Lower lobe of right lung (tissue), 2 donors: ENCODE data around the gene ZNF462. TPM values are rescaled to one million over a fixed set of nuclear protein-coding genes. Genes with fewer than 3 reads are reported as not detected.

Experiments used
- ATAC-seq, 2 donors: fragments of 200-7000 bp; cut with Tn5 transposase; one replicate each; pipeline ENCODE4 v1.9.1; 2020 to 2022; ENCODE audit warnings: mild to moderate bottlenecking in 2 of 2, moderate library complexity in 2 of 2
- DNase-seq: peaks from one replicate; pipeline ENCODE4 v3.0.0-alpha.2; 2020
- H3K27ac ChIP-seq: fragments of 200-600 bp; one replicate; pipeline ENCODE4 v1.8.0; 2022
- H3K27me3 ChIP-seq: fragments of 200-600 bp; one replicate; pipeline ENCODE4 v1.8.0; 2022; ENCODE audit warnings: low read depth
- H3K36me3 ChIP-seq: fragments of 200-600 bp; one replicate; pipeline ENCODE4 v1.8.0; 2022; ENCODE audit warnings: mild to moderate bottlenecking
- H3K4me1 ChIP-seq: fragments of 200-600 bp; one replicate; pipeline ENCODE4 v1.8.0; 2022
- H3K4me3 ChIP-seq: fragments of 200-600 bp; one replicate; pipeline ENCODE4 v1.8.0; 2022; ENCODE audit warnings: mild to moderate bottlenecking
- H3K9me3 ChIP-seq: fragments of 200-600 bp; one replicate; pipeline ENCODE4 v1.8.0; 2022
- intact Hi-C: fragments of 100-400 bp; cut with DNase I; formaldehyde crosslinking; loops from one replicate; pipeline ENCODE4 v1.11.0; 2022
- total RNA-seq: library from RNA; stranded (reverse); fragmentation: NEBNext Ultra II Directional; extraction: Animal tissue kit (Norgen Biotek cat#: 25700); gene quantifications from one replicate; pipeline ENCODE4 v1.2.1, GENCODE V29; 2021
- TF ChIP-seq, protein P1 (sequence below): fragments of 200-600 bp; IDR thresholded peaks from one replicate; pipeline ENCODE4 v1.8.0; 2022; ENCODE audit warnings: antibody characterized with exemption, mild to moderate bottlenecking
- donor health status: DM: no; HTN: yes; CAD: no; lungs with severe emphysema.

The ZNF462 gene
- total RNA-seq, 1 donor from 2014 or later = 24.4 TPM

DNA sequence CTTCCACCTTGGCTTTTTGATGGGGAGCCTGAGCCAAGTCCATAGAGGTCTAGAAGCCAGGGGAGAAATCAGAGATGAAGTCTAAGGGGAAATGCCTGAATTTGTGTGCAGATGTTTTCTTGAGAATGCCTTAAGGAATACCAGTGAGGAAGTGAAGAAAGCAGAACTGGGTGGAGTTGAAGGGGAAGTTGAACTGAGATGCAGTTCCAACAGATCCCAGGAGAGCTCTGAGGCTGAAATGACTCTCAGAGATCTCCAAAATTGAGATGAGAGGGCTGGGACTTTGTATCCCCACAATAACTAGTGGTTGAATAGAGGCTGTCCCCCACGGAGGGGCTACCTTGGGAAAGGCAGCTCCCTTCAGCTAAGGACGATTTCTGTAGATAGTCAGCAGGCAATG, 197.1 kb downstream of the ZNF462 start:
- Histone ChIP-seq H3K9me3 (no peaks in the 10 kb centered on the region), H3K4me3 (no peak overlapping the region), H3K36me3 (no peaks in the 10 kb centered on the region), H3K4me1 (no peaks in the 10 kb centered on the region), H3K27ac (no peak overlapping the region), H3K27me3 (no peaks in the 10 kb centered on the region)
- ATAC-seq (no peak), DNase-seq (no peak)
- intact Hi-C loops = no loop called here
- TF ChIP-seq, protein P1, sequence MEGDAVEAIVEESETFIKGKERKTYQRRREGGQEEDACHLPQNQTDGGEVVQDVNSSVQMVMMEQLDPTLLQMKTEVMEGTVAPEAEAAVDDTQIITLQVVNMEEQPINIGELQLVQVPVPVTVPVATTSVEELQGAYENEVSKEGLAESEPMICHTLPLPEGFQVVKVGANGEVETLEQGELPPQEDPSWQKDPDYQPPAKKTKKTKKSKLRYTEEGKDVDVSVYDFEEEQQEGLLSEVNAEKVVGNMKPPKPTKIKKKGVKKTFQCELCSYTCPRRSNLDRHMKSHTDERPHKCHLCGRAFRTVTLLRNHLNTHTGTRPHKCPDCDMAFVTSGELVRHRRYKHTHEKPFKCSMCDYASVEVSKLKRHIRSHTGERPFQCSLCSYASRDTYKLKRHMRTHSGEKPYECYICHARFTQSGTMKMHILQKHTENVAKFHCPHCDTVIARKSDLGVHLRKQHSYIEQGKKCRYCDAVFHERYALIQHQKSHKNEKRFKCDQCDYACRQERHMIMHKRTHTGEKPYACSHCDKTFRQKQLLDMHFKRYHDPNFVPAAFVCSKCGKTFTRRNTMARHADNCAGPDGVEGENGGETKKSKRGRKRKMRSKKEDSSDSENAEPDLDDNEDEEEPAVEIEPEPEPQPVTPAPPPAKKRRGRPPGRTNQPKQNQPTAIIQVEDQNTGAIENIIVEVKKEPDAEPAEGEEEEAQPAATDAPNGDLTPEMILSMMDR = no peak
